ENCODE results near the gene MUC12.
"Not testable (repeated sequence)": the region's sequence is repeated elsewhere in the genome, so short reads cannot be mapped to it uniquely, and the experiment has no call there.

MUC12 gene

GRCh38 chr7:100957832-100958421 is 11.4 kb upstream of the MUC12 start:
- DNase-seq (ENCODE audit: low spot score) = no peak

DNA sequence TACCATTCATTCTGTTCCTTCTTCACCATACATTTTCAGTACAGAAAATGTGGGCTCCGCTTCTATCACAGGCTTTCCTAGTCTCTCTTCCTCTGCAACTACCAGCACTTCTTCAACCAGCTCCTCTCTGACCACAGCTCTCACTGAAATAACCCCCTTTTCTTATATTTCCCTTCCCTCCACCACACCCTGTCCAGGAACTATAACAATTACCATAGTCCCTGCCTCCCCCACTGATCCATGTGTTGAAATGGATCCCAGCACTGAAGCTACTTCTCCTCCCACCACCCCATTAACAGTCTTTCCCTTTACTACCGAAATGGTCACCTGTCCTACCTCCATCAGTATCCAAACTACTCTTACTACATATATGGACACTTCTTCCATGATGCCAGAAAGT is 9.5 kb upstream of the MUC12 start:
- DNase-seq (ENCODE audit: low spot score) = no peak

- DNase-seq (ENCODE audit: low spot score) = no peak
Observed at GRCh38 chr7:100962537-100962936, 6.8 kb upstream of the MUC12 start.

- DNase-seq (ENCODE audit: low spot score) = no peak
Observed at GRCh38 chr7:100963386-100963785, 6.0 kb upstream of the MUC12 start.

DNA sequence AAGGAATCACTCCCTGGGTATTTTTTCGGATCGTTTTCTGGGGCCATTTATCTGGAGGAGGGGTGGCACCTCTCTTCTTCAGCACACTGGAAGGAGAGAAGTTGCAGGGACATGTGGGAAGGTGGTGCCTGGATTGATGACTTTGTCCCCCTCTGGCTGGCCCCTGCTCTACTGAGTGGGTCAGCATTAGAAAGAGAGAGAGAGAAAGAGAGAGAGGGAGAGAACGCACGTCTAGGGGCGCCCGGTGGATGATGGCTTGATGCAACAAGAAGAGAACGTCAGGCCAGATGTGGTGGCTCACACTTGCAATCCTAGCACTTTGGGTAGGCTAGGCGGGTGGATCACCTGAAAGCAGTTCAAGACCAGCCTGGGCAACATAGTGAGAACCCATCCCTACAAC is 5.5 kb upstream of the MUC12 start:
- no peak for DNase-seq (ENCODE audit: low spot score)

DNA sequence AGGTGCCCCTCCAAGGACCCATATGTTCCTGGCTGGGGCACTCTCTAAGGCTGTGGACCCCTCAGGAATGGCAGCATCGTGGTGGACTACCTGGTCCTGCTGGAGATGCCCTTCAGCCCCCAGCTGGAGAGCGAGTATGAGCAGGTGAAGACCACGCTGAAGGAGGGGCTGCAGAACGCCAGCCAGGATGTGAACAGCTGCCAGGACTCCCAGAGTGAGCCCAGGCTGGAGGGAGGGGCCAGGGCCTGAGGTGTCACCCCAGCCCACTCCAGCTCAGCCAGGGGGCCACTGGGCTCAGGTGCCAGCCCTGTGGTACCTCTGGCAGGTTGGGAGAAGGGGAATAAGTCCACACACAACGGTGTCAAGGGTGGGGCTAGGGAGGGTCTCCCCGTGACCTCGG is 4.7 kb upstream of the MUC12 start:
- no peak for DNase-seq (ENCODE audit: low spot score)

DNA sequence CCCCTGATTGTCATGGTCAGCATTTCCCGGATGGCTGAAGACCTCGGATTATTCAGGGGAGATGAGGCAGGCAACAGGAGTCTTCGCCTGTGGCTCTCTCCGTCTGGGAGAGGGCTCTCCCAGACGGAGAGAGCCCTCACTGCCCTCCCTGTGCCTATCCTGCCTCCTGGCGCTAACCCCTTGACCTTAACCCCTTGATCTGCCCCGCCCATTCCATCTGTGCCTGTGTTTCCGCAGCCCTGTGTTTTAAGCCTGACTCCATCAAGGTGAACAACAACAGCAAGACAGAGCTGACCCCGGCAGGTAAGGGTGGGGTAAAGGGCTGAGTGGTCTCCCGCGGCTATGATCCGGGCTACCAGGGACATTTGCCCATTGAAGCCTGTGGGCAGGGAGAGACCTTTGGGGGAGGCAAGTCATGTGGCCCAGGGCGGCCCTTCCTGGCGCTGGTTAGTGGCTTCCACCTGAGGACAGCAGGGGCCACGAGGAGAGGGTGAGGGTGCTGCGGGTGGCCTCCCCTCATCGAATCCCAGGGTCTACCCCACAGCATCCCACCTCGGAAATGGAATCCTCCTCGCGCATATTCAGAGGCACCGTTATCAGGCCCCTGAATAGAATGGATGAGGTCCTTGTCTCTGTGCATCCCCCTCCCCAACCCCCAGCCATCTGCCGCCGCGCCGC is 4.2 kb upstream of the MUC12 start:
- no peak for DNase-seq (ENCODE audit: low spot score)

DNA sequence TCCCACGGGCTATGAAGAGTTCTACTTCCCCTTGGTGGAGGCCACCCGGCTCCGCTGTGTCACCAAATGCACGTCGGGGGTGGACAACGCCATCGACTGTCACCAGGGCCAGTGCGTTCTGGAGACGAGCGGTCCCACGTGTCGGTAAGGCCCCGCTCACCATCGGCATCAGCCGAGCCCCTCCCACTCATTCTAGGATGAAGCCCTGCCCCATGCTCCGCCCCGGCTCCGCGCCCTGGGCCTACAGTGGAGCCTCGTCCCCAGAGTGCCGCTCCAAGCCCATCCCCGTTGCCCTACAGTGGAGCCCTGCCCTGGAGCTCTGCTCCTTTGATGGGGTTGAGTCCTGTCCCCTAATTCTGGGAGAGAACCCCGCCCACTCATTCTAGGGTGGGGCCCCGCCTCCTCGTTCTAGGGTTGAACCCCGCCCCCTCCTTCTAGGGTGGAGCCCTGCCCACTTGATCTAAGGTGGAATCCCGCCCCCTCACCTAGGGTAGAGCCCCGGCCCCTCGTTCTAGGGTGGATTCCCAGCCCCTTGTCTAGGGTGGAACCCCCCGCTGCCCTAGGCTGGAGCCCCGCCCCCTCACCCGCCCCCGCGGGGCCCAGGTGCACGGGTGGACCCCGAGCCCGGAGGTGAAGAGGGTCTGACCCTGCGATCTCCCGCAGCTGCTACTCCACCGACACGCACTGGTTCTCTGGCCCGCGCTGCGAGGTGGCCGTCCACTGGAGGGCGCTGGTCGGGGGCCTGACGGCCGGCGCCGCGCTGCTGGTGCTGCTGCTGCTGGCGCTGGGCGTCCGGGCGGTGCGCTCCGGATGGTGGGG is 3.4 kb upstream of the MUC12 start:
- DNase-seq (ENCODE audit: low spot score) = peak; percentile 83

GRCh38 chr7:100966542-100967291 is 2.6 kb upstream of the MUC12 start:
- no peak for DNase-seq (ENCODE audit: low spot score)

GRCh38 chr7:100967292-100967863 is 2.0 kb upstream of the MUC12 start:
- DNase-seq (ENCODE audit: low spot score) = no peak

- DNase-seq (ENCODE audit: low spot score) = no peak
Observed at GRCh38 chr7:100968031-100968430, 1.3 kb upstream of the MUC12 start.

DNA sequence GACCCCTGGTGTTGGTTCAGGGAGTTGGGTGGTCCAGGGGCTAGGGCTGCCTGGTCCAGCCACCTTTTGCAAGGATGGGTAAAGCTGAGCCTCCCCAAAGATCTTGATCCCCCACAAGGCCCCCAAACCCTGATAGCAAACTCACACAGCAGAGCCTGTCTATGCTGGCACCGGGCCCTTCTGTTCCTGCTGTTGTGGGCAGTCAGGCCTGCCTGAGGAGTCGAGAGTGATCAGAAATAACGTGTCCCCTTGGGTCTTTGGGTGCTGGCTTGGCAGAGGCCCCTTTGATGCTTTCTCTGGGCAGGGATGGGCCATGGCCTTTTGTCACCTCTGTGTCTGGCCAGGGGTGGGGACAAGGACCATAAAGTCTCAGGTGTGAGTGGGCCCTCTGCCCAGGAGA is 715 bp upstream of the MUC12 start:
- no peak for DNase-seq (ENCODE audit: low spot score)

DNA sequence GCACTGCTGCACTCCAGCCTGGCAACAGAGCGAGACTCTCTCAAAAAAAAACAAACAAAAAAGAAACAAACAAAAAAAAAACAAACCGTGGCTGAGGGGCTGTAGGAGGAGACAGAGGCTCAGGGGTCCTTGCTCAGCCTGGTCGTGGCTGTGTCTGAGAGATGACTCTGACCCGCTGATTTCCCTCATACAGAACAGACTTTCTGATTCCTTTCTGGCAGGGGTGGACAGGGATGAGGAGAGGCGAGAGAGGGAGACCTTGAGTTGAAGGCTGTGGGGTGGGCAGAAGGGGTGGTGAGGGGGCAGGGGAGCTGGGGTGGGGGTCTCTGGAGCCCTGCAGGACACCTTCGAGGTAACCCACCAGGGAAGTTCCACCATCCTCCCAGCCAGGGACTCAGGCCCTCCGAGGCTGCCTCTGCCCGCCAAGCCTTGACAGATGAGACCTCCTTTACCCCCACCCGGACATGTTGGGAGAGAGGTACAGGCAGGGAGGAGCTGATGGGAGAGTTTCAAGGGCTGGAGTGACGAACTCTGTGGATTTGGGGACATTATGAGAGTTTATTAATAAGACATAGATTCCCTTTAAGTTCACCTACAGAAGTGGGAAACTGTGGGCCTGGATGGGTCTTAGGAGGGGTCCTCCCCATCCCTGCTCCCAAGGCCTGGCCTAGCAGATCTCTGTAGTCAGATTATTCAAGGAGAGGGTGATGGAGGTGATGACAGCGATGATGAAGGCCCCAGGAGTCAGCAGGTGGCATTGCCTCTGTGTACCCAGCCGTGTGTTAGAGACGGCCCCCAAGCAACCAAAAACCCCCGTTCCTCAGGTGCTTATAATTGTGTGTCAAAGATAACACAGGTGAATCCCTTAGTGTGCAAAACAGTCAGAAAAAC is 2.0 kb downstream of the MUC12 start:
- no peak for DNase-seq (ENCODE audit: low spot score)

- DNase-seq (ENCODE audit: low spot score) = no peak
Observed at GRCh38 chr7:100972002-100972347, 2.6 kb downstream of the MUC12 start.

DNA sequence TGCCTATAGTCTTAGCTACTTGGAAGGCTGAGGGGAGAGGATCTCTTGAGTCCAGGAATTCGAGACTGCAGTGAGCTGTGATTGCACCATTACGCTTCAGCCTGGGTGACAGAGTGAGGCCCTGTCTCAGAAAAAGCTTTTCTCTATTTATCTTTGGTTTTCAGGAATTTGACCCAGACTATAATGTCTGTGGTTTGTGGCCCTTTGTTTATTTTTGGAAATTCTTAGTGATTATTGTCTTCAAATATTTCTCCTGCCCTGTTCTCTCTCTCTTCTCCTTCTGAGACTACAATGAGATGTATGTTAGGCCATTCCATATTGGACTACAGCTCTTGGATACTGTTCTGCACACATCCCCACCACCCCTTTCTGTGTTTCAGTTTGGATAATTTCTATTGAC is 4.7 kb downstream of the MUC12 start:
- no peak for DNase-seq (ENCODE audit: low spot score)

GRCh38 chr7:100975371-100975821 is 6.0 kb downstream of the MUC12 start:
- DNase-seq (ENCODE audit: low spot score) = no peak

GRCh38 chr7:100978300-100978699 is 8.9 kb downstream of the MUC12 start:
- no peak for DNase-seq (ENCODE audit: low spot score)

- DNase-seq (ENCODE audit: low spot score) = peak; percentile 76
Observed at GRCh38 chr7:100983451-100984187, 14.3 kb downstream of the MUC12 start.

- not testable (repeated sequence) for DNase-seq (ENCODE audit: low spot score)
Observed at GRCh38 chr7:100984241-100984918, 15.0 kb downstream of the MUC12 start.
